GM21825 (cell line): Measurements from ENCODE around the gene H2AZ1.
A peak's percentile ranks its signal among the peaks of the same experiment; 100 is the strongest.
"Not testable (repeated sequence)": the region's sequence is repeated elsewhere in the genome, so short reads cannot be mapped to it uniquely, and the experiment has no call there.

Experiments
- ATAC-seq: cut with Tn5 transposase; IDR thresholded peaks from one replicate; pipeline ENCODE4 v1.9.1; 2021; ENCODE audit warnings: mild to moderate bottlenecking, moderate library complexity; ENCODE audit not compliant: unreplicated experiment

Gene H2AZ1

DNA sequence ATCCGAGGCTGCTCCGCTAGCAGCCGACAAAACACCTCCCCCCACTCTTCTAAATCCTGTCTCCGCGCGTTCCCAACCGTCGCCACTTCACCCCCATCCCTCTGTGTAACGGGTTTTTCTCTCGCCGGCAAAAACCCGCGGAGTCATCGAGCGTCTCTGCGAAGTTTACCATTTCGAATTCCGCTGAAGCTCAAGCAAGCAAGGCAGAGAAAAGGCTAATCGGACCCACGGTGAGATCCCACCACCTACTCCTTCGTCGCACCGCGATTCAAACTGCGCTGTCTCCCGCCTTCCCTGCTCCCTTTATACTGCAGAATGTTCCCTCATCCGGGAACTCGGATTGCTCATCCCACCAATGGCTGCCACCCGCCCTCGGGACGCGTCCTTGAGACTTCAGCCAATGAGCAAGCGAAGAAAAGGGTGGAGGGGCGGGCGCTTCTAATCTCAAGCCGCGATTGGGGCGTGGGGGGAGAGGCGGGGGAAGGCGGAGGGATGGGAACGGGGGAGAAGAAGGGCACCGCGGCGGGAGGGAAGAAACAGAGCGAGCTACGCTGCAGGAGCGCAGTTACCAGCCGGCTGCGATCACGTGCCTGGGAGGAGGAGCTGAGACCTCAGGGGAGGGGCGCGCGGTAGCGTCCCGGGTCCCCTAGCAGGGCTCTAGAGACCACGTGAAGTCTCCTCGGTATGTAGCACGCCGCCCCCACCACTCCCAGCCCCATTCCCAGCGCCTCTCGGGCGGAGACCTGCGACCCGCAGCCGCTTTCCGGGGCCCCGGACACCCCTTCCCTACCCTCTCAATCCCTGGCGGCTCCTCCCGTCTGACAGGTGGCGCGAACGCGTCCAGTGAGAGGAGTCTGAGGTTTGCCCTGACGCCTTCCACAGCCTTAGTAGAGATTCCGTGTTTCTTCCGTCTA lies at the start of gene H2AZ1:
Gene H2AZ1, minus strand, starts transcription at position 277 of the 914 bp plus-strand sequence. Its CDS starts 105 bp downstream, at position 172.
- peak; percentile 55 for ATAC-seq

DNA sequence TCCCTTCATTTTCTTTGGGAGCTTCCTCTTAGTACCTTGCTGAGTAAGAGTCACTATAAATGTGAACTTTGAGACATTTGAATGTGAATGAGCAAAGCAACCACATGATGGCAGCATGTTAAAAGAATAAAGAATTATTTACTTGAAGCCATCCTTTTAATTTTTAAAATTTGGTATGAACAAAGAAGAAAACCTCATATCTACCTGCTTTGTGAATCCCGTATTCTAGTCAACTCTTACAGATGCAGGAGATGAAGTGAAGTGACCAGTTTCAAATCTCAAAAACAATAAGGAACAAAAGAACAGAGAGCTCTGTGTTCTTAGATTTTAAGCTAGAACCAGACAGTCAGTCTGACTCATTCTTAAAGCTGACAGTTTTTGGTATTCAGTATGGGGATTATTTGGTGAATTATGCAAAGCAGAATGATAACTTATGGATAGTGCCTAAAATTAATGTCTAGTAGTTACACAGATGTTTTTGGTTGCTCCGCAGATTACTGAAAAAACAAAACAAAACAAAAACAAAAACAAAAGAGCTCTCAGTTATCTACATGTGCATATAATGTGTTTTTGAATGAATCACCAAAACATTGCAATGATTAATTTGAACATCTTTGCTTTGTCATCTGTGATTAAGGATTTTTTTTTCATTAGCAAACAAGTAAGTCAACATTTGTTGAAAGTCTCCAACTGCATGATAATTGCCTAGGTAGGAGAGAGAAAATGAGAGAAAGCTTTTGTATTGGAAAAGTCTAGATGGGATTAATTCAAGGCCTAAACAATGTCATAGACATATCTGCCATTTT lies 48.2 kb upstream of the H2AZ1 start:
- no peak for ATAC-seq

DNA sequence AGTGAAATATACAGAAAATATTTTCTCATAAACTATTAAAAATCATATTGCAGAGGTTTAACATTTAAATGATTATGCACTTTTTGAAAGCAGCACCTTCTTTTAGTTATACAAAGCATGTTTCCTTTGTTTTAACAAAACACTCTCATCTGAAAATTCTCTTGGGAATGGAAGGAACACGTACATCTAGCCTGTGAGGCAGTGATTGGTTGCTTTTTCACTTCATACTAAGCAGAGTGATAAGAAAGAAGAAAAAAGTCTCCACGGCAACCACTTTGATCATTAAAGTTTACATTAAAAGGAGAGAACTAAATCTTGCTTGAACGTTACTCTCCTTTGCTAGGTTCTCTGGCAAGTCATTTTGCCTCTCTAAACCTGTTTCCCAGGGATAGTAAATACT lies 41.7 kb upstream of the H2AZ1 start:
- no peak for ATAC-seq

DNA sequence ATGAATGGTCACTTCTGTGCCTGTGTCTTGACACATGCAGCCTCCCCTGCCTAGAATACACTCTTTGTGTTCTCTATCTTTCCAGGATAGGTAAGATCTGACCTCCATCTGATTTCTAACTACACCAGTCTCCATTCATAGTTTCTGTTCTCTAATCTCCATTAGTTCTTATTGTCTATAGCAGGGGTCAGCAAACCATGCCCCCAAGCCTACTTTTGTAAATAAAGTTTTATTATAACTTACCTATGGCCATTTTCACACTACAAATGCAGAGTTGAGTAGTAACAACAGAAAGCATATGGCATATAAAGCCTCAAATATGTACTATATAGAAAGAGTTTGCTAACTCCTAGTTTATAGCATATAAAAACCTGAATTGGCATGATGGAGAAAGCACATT lies 37.6 kb upstream of the H2AZ1 start:
- no peak for ATAC-seq

DNA sequence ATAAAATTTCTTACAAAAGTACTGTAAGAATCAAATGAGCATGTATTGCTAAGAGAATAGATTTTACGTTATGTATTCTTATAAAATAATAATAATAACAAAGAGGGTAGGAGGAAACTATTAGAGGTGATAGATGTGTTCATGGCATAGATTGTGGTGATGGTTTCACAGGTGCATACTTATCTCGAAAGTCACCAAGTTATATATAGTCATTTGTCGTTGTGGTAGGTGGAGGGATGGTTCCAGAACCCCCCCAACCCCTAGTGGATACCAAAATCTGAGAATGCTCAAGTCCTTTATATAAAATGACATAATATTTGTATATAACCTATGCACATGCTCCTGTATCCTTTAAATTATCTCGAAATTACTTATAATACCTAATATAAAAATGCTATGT lies 36.7 kb upstream of the H2AZ1 start:
- ATAC-seq: no peak

DNA sequence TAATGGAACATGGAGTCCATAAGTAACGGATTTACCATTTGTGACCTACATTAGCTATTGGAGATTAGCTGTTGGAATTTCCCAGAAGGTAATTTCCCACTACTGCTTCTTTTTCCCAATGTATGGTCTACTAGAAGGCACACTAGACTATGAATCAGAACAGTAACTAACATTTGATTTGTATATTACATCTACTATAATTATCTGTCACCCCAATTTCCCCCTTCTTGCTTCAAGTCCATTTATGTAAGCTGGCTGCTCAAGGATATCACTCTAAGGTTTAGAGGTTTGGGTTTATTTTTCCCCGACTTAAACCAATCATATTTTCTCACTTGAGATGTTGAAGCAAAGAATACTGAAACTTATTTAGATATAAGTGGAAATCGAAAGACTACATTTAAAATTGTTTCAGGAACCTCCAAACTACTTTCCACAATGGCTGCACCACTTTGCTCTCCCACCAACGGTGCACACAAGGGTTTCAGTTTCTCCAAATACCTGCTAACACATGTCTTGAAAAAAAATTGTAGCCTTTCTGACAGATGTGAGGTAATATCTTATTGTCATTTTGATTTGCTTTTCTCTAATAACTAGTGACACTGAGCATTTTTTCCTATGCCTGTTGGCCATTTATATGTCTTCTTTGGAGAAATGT lies 33.3 kb upstream of the H2AZ1 start:
- ATAC-seq: no peak

DNA sequence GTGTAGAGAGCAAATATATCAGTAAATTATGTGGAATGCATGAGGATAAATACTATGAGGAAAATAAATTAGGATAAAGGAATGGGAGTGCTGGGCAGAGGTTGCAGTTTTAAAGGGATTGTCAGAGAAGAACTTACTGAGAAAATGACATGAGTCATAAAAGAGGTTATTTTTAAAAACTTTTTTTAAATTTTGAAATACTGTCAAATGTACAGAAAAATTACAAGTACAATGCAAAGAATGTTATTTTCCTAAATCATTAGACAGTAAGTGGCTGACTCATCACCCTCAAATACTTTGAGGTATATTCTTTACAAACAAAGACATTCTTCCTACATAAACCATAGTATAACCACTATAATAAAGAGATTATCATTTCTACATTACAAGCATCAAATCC lies 29.8 kb upstream of the H2AZ1 start:
- no peak for ATAC-seq

DNA sequence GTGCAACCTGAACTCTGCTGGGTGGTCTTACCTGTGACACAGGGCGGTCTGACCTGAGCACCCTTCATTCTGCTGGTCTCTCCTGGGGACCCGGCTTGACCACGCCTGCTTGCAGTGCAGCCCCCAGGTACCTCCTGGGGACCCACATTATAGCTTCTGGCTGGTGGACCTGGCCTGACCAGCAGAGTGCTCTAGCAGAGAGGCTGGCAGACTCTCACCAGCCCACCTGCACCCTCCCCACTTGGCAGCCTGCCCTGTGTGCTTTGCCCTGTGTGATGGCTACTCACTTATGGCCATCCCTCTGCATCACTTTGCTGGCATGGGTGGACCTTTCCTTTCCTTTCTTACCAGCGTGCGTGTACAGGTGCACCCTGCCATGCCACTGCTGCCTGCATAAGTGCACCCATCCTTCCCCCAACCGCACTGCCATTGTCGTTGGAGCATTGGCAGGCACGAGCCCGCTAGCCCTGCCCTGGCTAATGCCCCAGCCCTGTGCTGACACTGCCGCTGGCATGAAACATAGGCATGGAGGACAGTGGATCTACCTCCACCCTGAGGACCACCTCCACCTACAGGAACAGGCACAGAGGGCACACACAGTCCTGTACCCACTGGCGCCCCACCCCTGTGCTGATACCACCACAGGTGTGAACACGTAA lies 21.5 kb upstream of the H2AZ1 start:
- no peak for ATAC-seq

DNA sequence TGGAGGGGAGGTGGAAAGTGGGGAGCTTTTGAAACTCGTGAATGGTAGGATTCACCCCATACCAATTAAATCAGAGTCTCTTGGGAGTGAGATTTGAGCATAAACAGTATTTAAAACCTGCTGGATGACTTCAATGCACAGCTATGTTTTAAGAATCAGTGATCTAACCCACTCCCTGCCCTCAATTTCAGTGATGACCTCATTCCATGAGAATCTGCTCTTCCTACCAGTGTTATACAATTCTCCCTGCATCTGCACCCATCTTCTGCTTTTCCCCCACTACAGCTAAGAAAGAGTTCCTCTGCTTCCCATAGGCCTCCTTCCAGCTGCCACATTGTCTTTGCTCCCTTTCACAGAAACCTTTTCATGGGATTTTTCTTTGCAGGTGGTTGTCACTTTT lies 18.3 kb upstream of the H2AZ1 start:
- no peak for ATAC-seq

DNA sequence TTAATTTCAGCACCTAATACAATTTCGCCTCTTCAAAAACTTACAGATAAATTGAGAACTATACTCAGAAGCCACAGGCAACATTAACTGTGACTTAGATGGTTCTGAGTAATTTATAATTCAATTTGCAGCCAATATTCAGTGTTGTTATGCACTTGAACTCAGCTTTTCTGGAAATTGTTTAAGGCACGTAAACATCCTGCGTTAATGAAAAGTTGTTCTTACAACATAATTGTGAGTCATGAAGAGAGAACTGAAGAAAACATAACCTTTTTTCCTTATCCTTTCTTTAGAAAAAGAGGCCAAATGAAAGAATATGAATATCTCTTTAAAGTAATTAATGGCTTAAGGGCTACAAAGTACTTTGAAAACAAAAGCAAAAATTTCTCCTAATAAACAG lies 16.6 kb upstream of the H2AZ1 start:
- no peak for ATAC-seq

DNA sequence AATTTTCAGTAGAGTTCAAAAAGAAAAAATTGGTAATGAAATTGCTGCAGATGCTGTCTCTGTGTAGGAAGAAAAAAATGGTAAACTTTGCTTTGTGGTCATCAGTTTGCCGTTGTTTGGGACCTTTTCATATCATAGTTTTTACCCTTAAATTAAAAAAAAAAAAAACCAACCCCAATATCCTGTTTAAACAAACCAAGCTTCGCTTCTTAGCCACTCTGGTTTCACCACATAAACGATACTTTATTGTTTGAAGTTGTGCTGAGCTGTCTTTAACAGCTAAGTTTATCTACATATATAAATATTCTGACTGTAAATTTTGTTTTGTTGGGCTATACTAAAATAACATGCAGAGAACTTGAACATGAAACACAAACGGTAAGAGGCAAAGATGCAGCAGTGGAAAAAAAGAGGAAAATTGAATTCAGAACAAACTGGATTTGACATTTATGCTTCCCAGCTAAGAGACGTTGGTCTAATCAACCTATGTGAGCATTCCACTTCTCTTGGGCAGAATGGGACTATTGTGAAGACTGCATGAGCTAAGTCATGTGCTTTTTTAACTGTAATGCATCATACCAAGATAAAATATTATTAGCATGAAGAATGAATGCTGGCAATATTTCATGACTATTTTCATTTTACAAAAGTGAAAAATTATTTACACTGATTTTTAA lies 15.7 kb upstream of the H2AZ1 start:
- no peak for ATAC-seq

DNA sequence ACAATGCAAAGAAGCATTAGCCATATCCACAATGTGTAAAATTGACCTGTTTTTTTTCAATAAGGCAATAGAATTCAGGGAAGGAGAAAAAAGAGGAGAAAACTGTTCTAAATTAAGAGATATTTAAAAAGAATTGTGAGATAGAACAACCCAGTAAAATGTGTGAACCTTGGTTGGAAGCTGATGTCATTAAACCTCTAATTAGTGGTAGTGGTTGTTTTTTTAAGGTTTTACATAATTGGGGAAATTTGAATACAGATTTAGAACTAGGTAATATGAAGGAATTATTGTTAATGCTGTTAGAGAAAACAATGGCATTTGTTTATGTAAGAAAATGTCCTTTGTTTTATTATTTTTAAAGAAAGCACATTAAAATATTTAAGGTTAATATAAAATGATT lies 15.1 kb upstream of the H2AZ1 start:
- no peak for ATAC-seq

DNA sequence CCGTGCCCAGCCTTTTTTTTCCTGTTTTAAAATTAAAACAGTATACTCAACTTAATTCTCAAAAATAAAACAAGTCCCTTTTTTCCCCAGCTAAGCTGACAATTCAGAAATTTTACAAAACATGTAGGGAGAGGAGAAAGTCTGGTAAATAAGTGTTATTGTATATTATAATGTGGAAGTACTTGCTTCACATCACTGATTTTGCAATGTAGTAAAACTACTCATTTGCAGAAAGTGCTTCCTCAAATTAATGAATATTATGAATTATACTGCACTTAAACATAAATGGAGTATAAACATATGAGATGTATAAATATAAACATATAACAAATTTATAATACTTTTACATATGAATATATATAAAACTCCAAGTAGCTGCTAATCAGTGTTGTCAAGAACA lies 11.6 kb upstream of the H2AZ1 start:
- ATAC-seq: no peak

DNA sequence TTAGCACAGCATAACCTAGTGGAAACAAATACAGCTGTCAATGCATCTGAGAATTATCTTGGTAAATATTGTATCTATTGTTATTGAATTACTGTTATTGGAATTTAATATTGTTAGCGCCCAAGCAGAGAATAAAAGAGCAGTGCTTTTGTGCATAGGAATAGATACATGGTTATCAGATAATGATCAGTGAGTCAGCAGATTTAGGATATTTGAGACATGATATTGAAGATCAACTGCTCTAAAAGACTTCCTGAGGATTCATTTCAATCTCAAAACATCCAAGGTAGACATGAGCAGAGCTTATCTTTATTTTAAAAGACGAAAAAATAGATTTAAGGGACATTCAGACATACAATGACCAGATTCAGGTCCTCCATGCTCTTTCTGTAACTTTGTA lies 10.6 kb upstream of the H2AZ1 start:
- ATAC-seq: no peak

DNA sequence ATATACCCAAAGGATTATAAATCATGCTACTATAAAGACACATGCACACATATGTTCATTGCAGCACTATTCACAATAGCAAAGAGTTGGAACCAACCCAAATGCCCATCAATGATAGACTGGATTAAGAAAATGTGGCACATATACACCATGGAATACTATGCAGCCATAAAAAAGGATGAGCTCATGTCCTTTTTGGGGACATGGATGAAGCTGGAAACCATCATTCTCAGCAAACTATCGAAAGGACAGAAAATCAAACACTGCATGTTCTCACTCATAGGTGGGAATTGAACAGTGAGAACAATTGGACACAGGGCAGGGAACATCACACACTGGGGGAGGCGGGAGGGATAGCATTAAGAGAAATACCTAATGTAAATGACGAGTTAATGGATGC lies 8.1 kb upstream of the H2AZ1 start:
- ATAC-seq: not testable (repeated sequence)

DNA sequence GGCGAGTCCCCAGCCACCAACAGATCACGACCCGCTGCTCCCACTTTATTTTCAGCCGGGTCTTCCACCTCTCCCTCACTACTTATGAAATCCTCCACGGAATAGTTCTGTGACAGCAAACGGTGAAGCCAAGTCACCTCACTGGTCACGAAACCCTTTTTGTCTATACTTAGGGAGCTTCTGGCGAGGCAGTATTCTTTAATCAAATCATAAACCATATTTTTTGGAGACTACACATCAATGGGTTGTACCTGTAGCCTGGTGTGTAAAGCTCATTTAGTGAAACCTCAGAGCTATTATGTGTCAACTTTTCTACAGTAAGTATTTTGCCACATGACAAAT lies 809 bp upstream of the H2AZ1 start:
- no peak for ATAC-seq

DNA sequence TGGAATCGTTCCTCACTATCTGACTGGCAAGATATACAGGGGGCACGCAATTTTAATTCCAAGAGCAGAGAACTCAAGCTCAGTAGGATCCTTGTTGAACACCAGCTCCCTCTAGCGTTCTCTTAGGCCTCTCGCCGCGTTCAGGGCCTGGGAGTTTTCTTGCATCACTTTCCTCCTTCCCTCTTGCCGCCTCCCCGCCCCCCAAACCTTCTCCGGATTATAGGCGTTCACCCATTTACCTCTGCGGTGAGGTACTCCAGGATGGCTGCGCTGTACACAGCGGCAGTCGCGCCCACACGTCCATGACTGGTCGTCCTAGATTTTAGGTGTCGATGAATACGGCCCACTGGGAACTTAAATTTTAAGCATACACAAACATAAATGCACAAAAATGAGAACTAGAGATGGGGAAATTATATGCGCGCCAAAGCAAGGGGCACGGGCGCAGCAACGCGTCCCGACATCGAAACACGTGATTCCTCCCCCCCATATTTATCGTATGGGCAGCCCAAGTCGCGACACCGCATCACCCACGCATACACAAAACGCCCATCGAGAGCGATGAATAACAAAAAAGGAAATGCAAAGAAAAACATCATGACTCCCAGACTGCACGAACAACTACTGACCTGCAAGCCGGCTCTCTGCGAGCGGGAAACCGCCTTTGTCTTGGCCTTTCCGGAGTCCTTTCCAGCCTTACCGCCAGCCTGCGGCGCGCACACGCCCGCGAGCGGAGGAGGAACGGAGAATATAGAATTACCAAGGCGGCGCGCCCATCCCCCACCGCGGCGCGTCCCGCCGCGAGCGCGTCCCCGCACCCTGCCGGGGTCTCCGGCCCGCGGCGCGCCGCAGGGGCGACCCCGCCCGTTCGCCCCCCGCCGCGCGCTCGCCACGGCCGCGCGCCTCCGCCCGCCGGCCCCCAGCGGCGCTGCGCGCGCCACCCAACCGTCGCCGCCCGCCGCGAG lies 759 bp downstream of the H2AZ1 start:
- peak; percentile 31 for ATAC-seq

DNA sequence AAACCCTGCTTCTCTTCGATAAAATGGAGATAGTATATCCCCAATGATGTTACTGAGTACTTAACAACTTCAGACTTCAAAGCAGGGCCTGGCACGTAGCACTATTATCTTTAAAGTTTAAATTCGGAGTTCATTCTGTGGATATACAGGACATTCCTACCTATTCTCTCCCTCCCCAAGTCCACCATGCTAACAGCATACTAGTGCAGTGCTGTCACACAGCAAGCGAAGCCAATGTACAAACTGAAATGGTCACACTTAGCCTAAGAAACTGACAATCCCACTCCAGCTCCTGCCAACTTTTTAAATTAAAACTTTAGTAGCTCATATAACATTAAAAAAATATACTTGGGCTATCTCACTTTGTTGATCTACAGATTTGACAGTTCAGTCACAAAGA lies 2.5 kb downstream of the H2AZ1 start:
- no peak for ATAC-seq

DNA sequence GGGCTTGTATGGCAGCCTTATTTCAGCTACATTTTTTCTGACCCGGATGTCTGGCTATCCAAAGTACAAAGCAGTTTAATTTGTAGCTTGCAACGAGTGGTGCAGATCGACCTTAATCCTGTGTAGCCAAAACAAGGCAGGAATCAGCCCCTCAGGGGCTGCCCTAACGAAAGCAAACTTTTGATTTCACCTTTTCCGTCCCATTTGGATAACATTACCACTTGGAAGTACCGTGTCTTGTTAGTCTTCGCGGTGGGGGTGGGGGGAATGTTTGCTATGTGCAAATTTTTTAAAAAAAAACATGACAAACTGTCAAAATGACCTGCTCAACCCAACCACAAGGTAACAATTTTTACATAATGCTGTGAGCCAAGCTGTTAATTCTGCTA lies 2.9 kb downstream of the H2AZ1 start:
- no peak for ATAC-seq
